DND-41 (cell line): ENCODE results near the gene TXNIP.

Experiments
- EZH2 ChIP-seq: IDR thresholded peaks from 3 replicates; pipeline ENCODE4 v1.6.1; 2012; ENCODE audit warnings: borderline replicate concordance, low read depth, mild to moderate bottlenecking, moderate library complexity, low read length, inconsistent platforms; ENCODE audit not compliant: severe bottlenecking
- TF ChIP-seq, protein P1 (sequence below): IDR thresholded peaks from 2 replicates; pipeline ENCODE4 v1.5.1; 2012; ENCODE audit warnings: borderline replicate concordance, low read length, moderate library complexity, mild to moderate bottlenecking; ENCODE audit not compliant: poor library complexity, severe bottlenecking; ENCODE audit errors: extremely low read depth

DNA sequence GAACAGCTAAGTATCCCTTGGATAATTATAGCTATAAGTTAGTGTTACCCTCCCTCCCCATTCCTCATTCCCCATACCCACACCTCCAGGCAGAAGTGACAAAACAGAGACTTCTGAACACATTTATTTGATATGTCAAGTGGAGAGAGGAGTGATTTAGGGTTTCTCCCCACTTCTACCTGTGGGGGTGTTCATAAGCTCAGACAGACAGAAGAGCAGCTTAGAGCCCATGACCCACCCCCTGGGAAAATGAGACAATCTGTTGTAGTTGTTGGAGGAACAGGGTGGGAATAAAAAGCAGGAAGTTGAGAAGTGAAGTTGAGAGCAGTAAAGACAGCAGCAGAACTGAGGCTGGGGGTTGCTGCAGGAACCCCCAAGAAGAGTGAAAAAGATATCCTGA is 37.0 kb downstream of the TXNIP start:
- TF ChIP-seq, protein P1, sequence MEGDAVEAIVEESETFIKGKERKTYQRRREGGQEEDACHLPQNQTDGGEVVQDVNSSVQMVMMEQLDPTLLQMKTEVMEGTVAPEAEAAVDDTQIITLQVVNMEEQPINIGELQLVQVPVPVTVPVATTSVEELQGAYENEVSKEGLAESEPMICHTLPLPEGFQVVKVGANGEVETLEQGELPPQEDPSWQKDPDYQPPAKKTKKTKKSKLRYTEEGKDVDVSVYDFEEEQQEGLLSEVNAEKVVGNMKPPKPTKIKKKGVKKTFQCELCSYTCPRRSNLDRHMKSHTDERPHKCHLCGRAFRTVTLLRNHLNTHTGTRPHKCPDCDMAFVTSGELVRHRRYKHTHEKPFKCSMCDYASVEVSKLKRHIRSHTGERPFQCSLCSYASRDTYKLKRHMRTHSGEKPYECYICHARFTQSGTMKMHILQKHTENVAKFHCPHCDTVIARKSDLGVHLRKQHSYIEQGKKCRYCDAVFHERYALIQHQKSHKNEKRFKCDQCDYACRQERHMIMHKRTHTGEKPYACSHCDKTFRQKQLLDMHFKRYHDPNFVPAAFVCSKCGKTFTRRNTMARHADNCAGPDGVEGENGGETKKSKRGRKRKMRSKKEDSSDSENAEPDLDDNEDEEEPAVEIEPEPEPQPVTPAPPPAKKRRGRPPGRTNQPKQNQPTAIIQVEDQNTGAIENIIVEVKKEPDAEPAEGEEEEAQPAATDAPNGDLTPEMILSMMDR, result no peak
- no peak for TF ChIP-seq EZH2
